Muscle of back (tissue), 11 donors: Measurements from ENCODE around the gene FIBCD1. TPM values are rescaled to one million over a fixed set of nuclear protein-coding genes. Genes with fewer than 3 reads are reported as not detected.
A peak's percentile ranks its signal among the peaks of the same experiment; 100 is the strongest.
"Not testable (repeated sequence)": the region's sequence is repeated elsewhere in the genome, so short reads cannot be mapped to it uniquely, and the experiment has no call there.

ENCODE experiments used
- DNase-seq, 3 donors: peaks; one replicate each; pipeline versions ENCODE4 v3.0.0 to v3.0.0-alpha.2; 2013
- polyA plus RNA-seq, 10 donors: library from polyadenylated mRNA; unstranded; fragments of 120-200 nt; gene quantifications; one replicate each; pipeline ENCODE4 v1.2.1, GENCODE V29; 2013; ENCODE audit not compliant: insufficient read length in 10 of 10

The FIBCD1 gene
- polyA plus RNA-seq, 10 donors, result 0.12 to 0.22 TPM; not detected in 8

DNA sequence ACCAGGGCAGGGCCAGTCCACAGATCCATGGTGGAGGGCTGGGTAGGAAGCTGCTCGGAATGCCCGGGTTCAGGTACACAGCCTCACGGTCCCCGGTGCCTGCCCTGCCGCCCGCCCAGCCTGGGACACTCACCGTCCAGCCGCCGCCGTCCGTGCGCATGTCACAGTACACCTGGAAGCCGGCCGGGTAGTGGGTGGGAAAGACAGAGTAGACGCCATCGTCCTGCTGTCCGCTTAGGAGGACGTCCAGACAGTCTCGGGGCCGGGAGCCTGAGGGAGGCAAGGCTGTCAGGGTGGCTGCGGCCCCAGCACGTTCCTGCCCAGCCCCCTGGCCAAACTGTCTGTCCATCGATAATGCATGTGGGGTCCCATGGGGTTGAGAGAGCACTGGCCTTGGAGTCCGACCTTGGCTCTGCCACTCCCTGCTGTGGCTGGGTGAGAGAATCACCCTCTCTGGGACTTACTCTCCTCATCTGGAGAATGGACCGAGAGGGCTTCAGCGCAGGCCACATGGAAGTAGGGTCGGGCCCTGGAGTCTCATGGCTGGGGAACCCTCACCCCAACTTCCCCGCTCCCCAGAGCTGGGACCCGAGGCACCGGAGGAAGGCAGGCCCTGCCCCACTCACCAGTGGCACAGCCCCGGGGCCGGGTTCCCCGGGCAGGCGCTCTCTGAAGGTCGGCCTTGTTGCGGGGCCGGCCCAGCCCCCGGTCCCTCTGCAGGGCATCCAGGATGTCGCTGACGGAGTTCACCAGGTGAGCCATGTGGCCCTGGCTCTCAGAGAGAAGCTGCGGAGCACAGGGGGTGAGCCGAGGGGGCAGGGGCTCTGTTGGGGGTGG is 15.2 kb downstream of the FIBCD1 start:
- no peak for DNase-seq

DNA sequence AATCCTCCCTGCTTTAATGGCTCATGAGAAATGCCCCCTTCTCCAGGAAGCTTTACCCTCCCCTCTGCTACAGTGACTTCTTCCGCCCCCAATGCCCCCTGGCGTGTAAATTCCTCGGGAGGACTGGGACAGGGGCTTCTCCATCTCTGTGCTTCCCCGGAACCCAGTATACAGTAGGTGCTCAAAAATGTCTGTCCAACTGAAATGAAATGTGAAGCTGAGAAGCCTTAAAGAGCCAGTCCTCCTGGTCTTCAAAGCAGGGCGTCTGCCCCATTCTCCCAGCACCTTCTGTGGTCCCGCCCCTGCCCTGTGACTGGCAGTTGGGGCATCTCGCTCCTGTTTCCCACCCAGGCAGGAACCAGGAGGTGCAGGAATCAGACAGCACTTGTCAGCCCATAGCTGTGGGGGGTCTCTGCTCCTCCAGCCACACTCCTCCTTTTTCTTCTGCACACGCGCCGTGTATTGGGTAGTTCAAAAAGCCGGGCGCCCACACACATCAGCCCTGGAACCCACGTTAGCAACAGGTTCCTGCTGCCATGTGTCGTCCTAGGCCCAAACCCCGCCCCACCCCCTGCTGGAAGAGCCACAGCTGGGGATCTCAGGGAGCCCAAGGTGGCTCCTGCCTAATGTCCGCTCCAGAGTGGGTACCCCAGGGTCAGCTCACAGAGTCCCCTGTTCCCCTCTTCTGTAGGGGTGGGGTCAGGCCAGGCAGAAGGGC is 16.0 kb downstream of the FIBCD1 start:
- no peak for DNase-seq

DNA sequence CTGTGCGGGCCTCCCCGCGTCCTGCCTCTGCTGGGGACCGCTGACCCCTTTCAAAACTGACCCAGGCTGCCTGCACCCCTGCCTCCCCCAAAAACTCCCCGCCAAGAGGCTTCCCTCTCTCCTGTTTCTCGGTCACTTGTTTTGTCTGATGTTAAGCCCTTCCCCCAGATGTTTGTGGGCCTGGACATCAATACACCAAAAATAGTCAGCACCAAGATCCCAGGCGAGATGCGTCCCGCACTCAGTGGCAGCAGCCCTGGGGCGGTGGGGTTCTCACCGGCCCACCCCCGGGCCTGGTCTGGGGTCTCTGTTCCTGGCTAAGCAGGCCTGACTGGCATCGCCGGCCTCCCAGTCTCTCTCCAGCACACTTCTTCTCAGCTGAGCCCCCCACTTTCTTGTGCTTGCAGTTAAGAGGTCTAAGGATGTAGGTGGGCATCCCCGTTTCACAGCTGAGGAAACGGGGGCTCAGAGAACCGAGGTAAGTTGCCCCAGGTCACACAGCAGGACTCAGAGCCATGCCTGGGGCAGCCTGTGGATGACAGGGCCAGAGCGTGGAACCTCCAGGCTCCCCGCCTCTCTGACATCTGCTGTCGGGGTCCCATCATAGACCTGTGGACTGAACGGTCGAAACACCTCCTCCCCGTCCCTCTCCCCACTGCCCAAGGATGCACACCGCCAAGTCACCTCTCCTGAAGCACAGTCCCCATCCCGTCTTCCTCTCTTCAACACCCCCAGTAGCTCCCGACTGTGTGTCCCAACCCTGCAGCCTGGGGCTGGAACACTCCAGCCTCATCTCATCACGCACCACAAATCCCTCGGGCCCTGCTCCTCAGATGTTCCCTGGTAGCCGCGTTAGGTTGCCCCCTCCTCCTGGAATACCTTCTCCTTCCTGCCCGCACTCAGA is 16.8 kb downstream of the FIBCD1 start:
- no peak for DNase-seq

DNA sequence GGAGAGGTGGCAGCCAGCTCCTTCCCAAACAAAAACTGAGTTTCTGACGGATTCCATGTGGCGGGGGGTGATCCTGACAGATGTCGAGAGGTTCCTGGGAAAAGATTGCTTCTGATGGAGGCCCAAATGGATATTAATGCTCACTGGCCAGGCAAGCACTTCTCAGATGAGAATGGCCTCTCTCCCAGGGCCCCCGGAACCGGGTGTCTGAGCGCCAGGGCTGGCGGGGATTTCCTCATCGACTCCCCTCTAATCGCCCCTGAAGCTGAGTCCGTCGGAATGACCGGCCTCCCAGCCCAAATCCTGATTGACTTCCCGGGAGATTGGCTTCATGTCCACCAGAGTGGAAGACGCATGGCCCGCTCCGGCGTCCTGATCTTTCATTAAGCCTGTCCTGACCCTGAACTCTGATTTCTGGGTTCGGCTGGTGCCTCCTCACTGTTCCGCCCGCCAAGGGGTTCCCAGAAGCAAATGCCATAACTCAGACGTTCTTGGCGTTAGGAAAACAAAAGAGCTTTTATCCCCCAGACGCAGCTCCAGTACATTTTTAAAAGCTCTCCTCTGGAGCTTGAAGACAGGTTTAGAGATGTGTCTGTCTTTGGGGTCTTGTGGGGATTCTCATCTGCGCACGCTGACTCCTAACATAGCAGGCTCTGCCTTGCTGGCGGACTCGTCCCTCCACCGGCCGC is 17.6 kb downstream of the FIBCD1 start:
- DNase-seq, result peak in 1 of 3 donors; percentile 63

DNA sequence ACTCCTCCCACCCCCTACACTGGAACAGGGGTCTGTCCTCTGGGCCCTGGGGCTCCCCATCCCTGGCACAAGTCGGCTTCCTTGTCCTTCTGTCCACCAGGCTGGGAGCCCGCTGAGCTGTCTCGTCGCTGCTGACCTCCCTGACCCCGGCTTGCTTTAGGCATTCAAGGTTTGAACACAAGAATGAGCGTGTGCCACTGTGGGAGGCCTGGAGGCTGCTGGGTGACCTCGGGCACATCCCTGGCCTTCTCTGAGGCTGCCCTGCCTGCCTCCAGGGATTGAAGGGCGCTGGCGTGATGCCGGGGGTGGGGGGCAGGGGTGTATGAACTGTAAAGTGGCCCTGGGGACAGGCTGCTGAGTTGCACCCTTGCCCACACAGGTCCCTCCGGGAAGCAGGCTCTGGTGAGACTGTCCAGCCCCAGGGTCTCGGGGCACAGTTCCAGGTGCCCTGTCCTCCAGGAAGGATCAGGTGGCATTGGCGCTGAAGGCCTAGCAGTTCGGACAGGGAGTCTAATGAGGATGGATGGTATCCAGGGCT is 18.2 kb downstream of the FIBCD1 start:
- DNase-seq, result no peak

DNA sequence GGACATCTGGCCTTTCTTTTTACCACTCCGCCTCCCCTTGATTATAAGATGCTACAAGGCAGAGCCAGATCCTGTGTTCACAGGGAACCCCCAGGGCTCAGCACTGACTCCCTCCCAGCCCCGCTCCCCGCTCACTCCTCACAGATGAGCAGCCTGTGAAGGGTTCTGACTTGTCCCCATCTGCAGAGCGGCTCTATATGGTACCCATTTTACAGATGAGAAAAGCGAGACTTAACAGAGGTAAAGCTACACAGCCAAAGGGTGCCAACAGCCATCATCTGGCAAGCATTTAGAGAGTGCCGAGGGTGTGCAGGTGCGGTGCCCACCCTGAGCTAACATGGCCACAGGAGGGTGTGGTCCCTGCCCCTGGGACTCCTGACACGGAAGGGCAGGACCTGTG is 18.8 kb downstream of the FIBCD1 start:
- DNase-seq, result no peak

DNA sequence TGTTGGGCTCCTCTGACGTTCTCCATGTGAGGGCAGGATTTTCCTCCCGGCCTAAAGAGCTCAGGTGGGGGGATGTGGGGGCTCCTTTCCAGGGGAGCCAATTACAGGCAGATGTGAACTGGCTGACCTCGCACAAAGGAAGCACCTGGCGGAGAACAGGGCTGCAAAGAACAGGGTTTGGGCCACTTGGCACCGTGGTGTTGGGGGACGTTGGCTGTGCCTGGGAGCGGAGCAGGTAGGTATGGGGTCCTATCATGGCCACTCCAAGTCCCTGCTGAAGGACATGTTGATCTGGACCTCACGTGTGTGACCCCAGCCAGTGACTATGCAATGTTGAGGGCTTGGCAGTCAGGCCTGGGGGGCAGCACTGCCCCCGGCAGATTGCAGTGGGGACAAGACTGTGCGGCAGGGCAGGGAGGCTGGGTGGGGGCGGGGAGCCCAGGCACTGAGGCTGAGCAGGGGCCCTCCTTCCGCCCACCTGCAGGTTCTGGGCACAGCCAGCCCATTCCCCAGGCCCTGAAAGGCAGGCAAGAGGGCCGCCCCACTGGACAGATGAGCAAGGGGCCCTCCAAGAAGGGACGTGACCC is 19.4 kb downstream of the FIBCD1 start:
- DNase-seq, result no peak

DNA sequence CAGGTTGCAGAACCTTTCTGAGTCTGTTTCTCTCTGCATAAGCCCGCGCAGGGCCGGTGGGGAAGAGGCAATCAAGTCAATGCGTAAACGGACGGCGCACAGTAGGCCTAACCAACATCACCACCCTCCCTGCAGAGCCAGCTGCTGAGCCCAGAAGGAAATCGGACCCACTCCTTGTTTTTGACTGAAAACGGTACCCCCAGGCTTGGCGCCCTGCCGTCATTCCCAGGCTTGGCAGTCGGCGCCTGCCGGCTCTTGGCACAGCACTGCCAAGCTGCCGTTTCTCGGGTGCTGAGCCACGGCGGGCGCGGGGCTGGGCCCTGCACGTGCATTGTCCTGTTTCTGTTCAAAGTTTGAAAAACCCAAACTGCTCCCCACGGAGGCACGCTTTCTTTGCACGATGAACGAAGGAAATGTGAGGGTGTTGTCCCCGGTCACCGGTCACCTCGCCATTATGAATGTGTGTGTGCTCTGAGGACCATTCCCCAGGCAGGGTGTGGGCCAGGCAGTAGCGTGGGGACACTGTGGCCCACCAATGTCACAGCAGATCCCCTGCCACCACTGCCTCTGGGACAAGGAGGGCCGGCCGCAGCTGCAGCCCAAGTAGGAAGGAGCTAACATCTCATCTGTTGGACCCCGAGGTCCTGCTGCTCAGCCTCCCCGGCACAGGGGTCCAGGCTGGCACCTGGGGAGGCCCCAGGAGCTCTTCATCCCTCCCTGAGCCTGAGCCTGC is 20.1 kb downstream of the FIBCD1 start:
- no peak for DNase-seq

DNA sequence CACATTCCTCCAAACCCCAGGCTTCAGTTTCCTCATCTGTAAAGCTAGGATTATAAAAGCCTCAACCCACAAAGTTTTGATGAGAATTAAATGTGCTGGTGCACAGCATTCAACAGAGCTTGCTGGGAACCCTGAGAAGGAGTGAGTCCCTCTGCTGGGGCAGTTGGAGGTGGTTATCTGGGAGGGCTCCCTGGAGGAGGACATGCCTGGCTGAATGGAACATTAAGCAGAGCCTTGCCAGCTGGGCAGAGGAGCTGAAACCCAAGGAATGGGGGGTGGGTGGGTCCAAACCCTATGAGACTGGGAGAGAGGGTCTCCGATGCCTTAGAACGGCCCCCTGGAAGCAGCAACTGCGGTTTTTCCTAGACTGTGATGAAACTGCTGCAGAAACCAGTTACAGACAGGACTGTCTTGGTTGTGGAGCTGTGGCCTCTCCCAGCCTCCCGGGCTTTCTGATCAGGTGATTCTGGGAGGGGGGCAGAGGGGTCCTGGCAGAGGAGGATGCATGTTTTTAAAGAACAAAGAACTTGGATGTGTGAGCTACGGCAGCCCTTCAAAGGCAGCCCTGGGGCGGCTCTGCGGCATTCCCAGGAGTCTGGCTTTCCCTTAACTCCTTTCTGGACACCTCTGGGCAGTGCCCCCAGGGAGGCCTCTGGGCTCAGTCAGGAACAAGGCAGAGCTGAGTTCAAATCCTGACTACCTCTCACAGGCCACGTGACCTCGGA is 20.8 kb downstream of the FIBCD1 start:
- DNase-seq, result no peak

DNA sequence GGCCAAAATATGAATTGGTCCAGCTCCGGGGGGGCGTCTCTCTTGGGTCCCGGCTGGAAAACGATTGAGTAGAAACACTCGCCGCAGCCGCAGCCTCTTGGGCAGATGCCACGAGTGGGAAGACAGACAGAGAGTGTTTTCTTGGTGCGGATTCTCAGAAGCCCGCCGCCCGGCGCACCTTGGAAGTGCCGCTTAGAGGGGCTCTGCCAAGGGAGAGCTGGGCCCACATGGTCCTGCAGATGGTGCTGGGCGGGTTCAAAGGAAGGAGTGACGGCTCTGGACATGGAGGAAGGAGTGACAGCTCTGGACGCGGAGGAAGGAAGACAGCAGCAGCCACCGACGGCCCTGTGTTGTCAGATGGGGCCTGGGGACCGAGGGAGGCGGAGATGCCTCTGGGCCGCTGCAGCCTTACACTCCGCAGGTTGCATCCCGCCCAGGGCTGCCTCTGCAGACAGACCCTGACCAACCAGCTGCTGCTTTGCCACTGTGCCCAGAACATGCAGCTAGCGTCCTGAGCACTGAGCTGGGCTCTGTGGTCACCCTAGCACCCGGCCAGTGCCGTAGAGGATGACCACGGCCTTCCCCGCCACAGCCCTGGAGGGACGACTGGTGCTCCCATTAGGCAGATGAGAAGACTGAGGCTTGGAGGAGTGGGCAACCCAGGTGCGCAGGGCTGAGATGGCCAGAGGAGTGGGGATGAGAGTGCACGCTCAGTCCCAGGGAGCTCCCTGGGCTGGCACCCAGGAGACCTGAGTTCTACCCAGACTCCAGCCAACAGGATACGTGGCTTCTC is 21.7 kb downstream of the FIBCD1 start:
- no peak for DNase-seq

DNA sequence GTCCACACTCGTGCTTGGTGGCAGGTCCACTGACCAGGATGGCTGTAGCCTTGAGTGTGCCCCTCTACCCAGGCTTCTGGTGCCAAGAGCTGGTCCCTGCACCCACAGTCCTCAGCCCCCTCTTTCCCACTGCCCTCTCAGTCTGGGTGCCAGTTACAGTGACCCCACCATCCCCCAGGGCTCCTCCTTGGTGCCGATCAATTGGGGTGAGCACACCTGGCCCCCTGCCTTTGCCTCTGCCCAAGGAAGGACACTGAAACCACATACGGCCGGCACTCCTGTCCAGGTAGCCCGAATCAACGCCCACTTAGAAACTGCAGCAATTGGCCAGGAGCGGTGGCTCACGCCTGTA is 24.0 kb downstream of the FIBCD1 start:
- no peak for DNase-seq

DNA sequence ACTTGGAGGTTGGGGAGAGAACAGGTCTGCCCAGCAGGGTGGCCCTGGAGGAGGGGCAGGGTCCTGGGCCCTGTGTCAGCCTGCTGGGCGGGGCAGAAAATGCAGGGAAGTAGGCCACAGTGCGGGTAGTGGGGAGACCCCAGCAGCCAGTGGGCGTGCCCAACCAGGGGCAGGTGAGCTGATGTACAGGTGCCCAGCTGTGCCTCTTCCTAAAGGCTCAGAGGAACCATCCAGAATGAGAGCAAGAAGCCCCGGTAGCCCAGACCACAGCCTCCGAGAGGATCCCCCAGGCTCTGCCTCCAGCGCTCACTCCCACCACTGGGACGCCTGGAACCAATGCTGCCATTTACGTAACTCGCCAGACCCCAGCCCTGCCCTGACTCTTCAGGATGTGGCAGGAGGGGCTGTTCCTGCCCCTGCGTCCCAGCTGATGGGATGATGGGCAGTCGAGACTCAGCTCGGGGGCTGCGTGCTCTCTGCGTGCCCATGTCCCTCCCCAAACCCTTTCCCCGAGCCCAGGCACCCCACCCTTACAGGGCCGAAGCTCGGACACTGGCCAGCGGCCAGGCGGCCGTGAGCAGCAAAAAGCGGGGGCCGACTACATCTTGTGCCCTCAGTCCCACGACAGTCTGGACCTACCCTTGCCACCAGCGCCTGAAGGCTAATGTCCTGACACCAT is 24.5 kb downstream of the FIBCD1 start:
- no peak for DNase-seq

DNA sequence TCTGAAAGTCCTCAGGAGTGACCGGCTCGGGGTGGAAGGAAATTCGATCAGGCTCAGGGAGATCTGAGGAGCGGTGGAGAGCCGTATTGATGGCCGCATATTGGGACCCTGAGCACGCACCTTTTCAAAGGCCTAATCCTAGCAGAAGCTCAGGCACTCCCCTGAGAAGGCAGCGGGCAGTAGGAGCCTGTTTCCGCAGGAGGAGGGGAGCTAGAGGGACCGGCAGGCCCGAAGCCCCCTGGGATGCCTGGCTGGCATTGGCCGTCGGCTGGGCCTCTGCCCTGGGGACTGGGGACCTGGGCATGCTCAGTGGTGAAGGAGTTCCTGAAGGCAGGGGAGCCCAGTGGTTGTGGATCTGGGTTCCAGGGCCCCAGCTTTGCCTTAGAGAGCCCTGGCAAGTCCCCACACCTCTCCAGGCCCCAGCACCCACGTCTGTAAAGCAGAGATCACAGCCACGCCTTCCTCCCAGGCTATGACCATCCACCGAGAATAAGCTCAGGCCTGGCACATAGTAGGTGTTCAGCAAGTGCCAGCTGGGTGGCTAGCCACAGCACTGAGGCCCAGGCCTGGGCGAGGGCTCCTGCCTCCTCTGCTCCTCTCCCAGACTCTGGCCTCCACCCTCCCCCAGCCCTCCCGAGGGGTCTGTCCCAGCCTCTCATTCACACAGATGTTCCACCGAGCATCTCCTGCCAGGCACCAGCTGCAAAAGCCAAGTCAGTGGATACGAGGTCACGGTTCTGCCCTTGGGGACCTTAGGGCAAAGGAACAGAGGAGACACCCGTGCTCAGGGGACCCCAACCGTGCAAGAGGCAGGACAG is 25.2 kb downstream of the FIBCD1 start:
- DNase-seq, result peak in 1 of 3 donors; percentile 60

DNA sequence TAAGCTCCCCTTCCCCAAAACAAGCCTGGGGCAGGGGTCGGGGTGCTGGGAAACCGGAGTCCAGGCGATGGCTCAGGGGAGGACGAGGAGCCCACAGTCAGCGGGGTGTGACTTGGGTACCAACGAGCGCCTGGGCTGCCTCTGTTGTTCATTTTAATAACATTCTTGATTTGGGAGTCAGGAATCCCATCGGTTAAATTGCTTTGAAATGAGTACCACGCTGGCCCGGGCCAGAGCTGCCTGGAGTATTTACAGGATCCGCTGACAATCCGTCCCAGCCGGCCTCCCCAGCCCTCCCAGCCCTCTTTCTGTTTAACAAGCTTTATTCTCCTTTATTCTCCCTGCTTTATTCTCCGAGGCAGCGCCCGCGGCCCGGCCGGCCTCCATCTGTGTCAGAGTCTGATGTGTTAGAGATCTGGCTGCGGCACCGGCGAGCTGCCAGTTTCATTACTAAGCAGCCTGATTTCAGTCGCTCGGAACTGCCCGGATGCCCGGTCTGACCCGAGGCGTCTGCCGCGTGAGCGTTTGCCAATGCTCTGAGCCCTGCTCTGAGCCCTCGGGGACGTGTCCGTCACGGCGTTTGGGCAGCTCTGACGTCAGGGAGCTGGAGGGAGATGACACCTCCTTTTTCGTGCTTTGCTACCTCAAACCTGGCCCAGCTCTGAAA is 26.0 kb downstream of the FIBCD1 start:
- peak in 1 of 3 donors; percentile 57 for DNase-seq

DNA sequence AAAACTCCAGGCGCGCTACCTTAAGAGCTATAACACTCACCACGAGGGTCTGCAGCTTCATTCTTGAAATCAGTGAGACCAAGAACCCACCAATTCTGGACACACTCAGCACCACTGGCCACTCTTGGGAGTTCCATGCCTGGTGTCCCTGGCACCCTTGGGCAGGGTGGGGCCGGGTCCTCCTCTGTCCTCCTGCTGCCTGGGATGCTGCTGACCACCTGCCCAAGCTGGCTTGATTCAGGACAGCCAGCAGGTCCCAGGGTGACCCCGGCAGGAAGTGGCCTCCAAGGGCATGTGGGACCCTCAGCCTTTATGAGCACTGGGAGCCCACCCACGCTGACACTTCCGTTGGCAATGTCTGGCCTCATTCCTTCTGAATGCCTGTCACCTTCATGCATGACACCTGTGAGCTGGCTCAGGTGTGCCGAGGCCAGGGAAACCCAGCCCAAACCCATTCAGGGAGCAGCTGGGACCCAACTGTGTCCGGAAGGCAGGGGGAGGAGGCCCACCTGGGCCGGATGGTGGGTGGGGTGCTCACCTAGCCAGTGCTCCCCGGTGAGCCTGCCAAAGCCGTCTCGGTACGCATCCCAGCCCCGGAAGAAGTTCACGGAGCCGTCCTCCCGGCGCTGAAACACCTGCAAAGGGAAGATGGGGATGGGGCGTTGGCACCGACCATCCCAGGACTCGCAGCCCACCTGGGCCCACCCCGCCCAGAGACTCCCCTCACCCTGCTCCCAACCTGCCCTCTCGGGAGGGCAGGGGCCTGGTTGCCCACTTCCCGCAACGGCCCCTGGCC is 27.6 kb downstream of the FIBCD1 start:
- DNase-seq, result no peak

DNA sequence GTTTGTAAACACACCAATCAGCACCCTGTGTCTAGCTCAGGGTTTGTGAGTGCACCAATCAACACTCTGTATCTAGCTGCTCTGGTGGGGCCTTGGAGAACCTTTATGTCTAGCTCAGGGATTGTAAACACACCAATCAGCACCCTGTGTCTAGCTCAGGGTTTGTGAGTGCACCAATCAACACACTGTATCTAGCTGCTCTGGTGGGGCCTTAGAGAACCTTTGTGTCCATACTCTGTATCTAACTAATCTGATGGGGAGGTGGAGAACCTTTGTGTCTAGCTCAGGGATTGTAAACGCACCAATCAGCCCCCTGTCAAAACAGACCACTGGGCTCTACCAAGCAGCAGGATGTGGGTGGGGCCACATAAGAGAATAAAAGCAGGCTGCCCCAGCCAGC is 28.4 kb downstream of the FIBCD1 start:
- not testable (repeated sequence) for DNase-seq
